Loucy (cell line): ENCODE data around the gene TBCCD1.

ENCODE experiments used
- H2AFZ ChIP-seq: fragments of 200-600 bp; sonication (generic); 2 replicates; pipeline ENCODE4 v1.6.0; 2016; ENCODE audit warnings: antibody characterized with exemption, mild to moderate bottlenecking, low read length, moderate library complexity
- H3F3A ChIP-seq: fragments of 200-600 bp; 2 replicates; pipeline ENCODE4 v1.6.0; 2016; ENCODE audit warnings: antibody characterized with exemption, low read depth, mild to moderate bottlenecking
- H3K27me3 ChIP-seq: fragments of 200-600 bp; sonication (generic); 2 replicates; pipeline ENCODE4 v1.6.1; 2014; ENCODE audit warnings: low read length, mild to moderate bottlenecking; ENCODE audit not compliant: insufficient read depth, poor library complexity, severe bottlenecking
- H3K36me3 ChIP-seq: fragments of 200-600 bp; sonication (generic); 2 replicates; pipeline ENCODE4 v1.6.1; 2016; ENCODE audit warnings: low read length; ENCODE audit not compliant: insufficient read depth
- H3K4me1 ChIP-seq: fragments of 200-600 bp; sonication (generic); 2 replicates; pipeline ENCODE4 v1.5.1; 2014; ENCODE audit warnings: low read length, mild to moderate bottlenecking; ENCODE audit not compliant: insufficient read depth, poor library complexity, severe bottlenecking
- H3K4me2 ChIP-seq: fragments of 200-600 bp; sonication (generic); 2 replicates; pipeline ENCODE4 v1.6.0; 2014; ENCODE audit warnings: antibody characterized with exemption, low read length, low read depth, mild to moderate bottlenecking; ENCODE audit not compliant: poor library complexity, severe bottlenecking
- H3K4me3 ChIP-seq: fragments of 200-600 bp; sonication (generic); 2 replicates; pipeline ENCODE4 v1.5.1; 2014; ENCODE audit warnings: low read length, mild to moderate bottlenecking, mixed read lengths; ENCODE audit not compliant: poor library complexity, severe bottlenecking
- H3K79me2 ChIP-seq: fragments of 200-600 bp; sonication (generic); 2 replicates; pipeline ENCODE4 v1.6.1; 2014; ENCODE audit warnings: low read length; ENCODE audit not compliant: insufficient read depth
- H3K9ac ChIP-seq: fragments of 200-600 bp; sonication (generic); 2 replicates; pipeline ENCODE4 v1.6.0; 2014; ENCODE audit warnings: mild to moderate bottlenecking, low read depth, low read length, moderate library complexity; ENCODE audit not compliant: poor library complexity, severe bottlenecking
- H3K9me2 ChIP-seq: fragments of 200-600 bp; sonication (generic); replicated peaks from 2 replicates; pipeline ENCODE4 v1.6.1; 2016; ENCODE audit warnings: low read depth, low read length, mixed read lengths
- H3K9me3 ChIP-seq: fragments of 200-600 bp; sonication (generic); 2 replicates; pipeline ENCODE4 v1.6.1; 2014; ENCODE audit warnings: mild to moderate bottlenecking, antibody characterized with exemption, low read length, low read depth; ENCODE audit not compliant: insufficient read depth
- H4K20me1 ChIP-seq: fragments of 200-600 bp; sonication (generic); 2 replicates; pipeline ENCODE4 v1.6.0; 2014; ENCODE audit warnings: antibody characterized with exemption, low read length, mild to moderate bottlenecking; ENCODE audit not compliant: insufficient read depth, poor library complexity, severe bottlenecking
- EZH2phosphoT487 ChIP-seq: fragments of 200-600 bp; IDR thresholded peaks from 2 replicates; pipeline ENCODE4 v1.6.1; 2018; ENCODE audit warnings: antibody characterized with exemption, mild to moderate bottlenecking, moderate library complexity, borderline replicate concordance
- TF ChIP-seq, protein P1 (sequence below): fragments of 200-600 bp; sonication (generic); conservative IDR thresholded peaks from 2 replicates; pipeline ENCODE4 v1.5.1; 2014; ENCODE audit warnings: mild to moderate bottlenecking, antibody characterized with exemption, low read length

Gene TBCCD1

DNA sequence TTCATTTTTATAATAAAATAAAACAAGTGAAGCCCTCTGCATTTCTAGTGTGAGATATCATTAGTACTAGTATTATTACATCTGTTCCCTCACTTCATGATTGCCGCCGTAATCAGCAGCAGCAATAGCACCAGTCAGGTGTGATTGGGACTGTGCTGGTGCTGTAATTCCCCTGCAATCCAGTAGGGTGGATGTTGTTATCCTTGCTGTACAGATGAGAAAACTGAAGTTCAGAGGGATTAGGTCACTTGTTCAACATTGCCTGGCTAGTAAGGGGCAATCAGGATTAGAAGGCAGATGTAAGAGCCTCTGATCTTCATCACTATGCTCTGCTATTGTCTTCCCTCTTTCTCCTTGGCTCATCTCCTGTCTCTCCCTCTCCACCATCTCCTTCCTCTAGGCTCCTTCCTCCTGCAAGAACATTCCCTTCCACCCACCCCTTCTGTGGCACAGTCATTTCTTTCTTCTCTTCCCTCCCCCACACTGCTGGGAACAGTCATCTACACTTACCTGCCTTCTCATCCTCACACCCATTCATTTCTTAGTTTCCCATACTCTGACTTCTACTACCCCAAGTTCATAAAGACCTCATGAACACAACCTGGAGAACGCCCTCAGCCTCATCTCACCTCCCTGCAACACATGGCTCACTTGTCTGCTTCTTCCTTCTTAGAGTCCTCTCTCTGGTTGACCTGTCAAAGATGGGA, 52.7 kb downstream of the TBCCD1 start:
- Histone ChIP-seq H3K27me3 (no peaks in the 10 kb centered on the region), H3K36me3 (no peaks in the 10 kb centered on the region), H3K4me1 (peaks cover 89% of the 10 kb centered on the region), H3K4me3 (peak overlapping the region; percentile 51), H3K9me2 (no peaks in the 10 kb centered on the region), H2AFZ (no peak overlapping the region), H4K20me1 (no peaks in the 10 kb centered on the region), H3K4me2 (peak overlapping the region; percentile 84), H3F3A (peaks cover 13% of the 10 kb centered on the region), H3K9ac (peak overlapping the region; percentile 81), H3K79me2 (no peaks in the 10 kb centered on the region), H3K9me3 (no peaks in the 10 kb centered on the region)
- no peak for TF ChIP-seq EZH2phosphoT487
- TF ChIP-seq, protein P1, sequence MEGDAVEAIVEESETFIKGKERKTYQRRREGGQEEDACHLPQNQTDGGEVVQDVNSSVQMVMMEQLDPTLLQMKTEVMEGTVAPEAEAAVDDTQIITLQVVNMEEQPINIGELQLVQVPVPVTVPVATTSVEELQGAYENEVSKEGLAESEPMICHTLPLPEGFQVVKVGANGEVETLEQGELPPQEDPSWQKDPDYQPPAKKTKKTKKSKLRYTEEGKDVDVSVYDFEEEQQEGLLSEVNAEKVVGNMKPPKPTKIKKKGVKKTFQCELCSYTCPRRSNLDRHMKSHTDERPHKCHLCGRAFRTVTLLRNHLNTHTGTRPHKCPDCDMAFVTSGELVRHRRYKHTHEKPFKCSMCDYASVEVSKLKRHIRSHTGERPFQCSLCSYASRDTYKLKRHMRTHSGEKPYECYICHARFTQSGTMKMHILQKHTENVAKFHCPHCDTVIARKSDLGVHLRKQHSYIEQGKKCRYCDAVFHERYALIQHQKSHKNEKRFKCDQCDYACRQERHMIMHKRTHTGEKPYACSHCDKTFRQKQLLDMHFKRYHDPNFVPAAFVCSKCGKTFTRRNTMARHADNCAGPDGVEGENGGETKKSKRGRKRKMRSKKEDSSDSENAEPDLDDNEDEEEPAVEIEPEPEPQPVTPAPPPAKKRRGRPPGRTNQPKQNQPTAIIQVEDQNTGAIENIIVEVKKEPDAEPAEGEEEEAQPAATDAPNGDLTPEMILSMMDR: peak; percentile 66

DNA sequence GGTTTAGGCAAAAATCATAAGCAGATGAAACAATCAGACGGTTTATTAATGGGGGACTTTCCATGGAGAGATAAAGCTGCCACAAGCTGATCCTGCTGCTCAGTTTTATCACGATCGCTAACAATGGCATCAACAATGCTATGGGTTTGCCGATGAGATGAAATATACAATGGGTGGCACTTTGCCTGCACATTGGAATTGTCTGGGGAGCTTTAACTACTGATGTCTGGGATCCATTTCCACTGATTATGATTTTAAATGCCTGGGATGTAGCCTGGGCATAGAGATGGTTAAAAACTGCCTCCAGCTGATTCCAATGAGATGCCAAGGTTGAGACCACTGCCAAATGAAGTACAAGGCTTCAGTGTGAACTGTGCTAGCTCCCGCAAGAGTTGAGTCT, 53.8 kb downstream of the TBCCD1 start:
- no peaks in the 10 kb centered on the region for H3K27me3 ChIP-seq
- H3K4me3 ChIP-seq: no peak overlapping the region
- TF ChIP-seq, protein P1: no peak
- TF ChIP-seq EZH2phosphoT487: no peak
- H3K36me3 ChIP-seq: no peaks in the 10 kb centered on the region
- no peaks in the 10 kb centered on the region for H3K9me3 ChIP-seq
- H3F3A ChIP-seq: peaks cover 5% of the 10 kb centered on the region
- H3K79me2 ChIP-seq: no peaks in the 10 kb centered on the region
- no peaks in the 10 kb centered on the region for H3K9me2 ChIP-seq
- H2AFZ ChIP-seq: no peak overlapping the region
- no peaks in the 10 kb centered on the region for H4K20me1 ChIP-seq
- peaks cover 91% of the 10 kb centered on the region for H3K4me1 ChIP-seq
- H3K9ac ChIP-seq: no peak overlapping the region
- no peak overlapping the region for H3K4me2 ChIP-seq

- TF ChIP-seq, protein P1: no peak
- no peak for TF ChIP-seq EZH2phosphoT487
Observed at GRCh38 chr3:186512570-186513302, 54.4 kb downstream of the TBCCD1 start.

More at GRCh38 chr3:186512570-186513302, 54.4 kb downstream of the TBCCD1 start:
- Histone ChIP-seq H3K79me2 (no peaks in the 10 kb centered on the region), H3K4me1 (peaks cover 91% of the 10 kb centered on the region), H3K9me2 (no peaks in the 10 kb centered on the region), H3K27me3 (no peaks in the 10 kb centered on the region), H3K36me3 (no peaks in the 10 kb centered on the region), H3K9me3 (no peaks in the 10 kb centered on the region), H3K9ac (no peak overlapping the region), H3K4me2 (no peak overlapping the region), H4K20me1 (no peaks in the 10 kb centered on the region), H2AFZ (no peak overlapping the region), H3K4me3 (no peak overlapping the region), H3F3A (no peaks in the 10 kb centered on the region)
